ENCODE results near the gene ATP2C2.

Gene ATP2C2

DNA sequence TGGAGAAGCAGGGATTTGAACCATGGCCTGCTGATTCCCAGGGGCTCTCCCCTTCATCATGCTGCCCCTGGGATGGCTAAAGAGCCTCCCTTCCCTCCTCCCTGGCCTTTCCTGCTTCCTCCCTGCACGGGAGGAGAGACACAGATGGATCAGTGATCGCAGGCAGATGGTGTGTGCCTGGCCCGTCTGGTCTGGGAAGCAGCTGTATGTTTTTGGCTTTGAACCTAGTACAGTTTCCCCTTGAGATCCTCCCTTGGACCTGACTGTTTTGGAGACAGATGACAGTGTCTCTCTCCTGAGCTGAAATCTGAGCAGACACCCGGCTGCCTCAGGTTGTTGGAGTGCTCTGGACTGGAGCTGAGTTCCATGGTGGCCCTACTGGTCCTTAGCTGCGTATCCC is 29.0 kb upstream of the ATP2C2 start:
- TF ChIP-seq SIN3A (IDR thresholded peaks at IDR 0.05; ENCODE audit: borderline replicate concordance, insufficient read depth, low read length) (no peak), FOXP2 (optimal IDR thresholded peaks at IDR 0.05; ENCODE audit: borderline replicate concordance, extremely low read depth, extremely low read length, insufficient read depth) (no peak), REST (IDR thresholded peaks at IDR 0.05; ENCODE audit: insufficient read depth in 1 of 2, low read depth in 2 of 2, low read length in 2 of 2) (no peak), POLR2AphosphoS5 (IDR thresholded peaks at IDR 0.05; ENCODE audit: low read depth, low read length) (no peak), TAF1 (IDR thresholded peaks at IDR 0.05; ENCODE audit: borderline replicate concordance, insufficient read depth, low read length) (no peak)

DNA sequence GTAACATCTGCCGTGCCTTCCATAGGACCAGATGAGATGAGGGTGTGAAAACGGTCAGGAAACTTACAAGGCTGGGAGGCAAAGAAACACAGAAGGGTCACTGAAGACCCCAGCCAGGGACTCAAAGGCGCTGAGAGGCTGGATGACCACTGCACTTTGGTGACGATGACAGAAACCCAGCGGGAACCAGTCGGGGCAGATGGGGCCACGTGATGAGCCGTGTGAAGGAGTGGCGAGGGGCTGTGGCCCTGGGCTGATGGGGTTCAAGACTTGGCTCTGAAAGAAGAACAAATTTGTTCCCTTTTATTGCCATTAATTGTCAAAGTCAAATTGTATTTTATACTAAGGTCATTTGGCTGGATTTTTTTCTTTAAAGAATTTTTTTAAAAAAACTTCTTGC is 28.6 kb upstream of the ATP2C2 start:
- TF ChIP-seq TAF1 (IDR thresholded peaks at IDR 0.05; ENCODE audit: borderline replicate concordance, insufficient read depth, low read length), result no peak
- no peak for TF ChIP-seq FOXP2 (optimal IDR thresholded peaks at IDR 0.05; ENCODE audit: borderline replicate concordance, extremely low read depth, extremely low read length, insufficient read depth)
- TF ChIP-seq SIN3A (IDR thresholded peaks at IDR 0.05; ENCODE audit: borderline replicate concordance, insufficient read depth, low read length), result no peak
- no peak for TF ChIP-seq REST (IDR thresholded peaks at IDR 0.05; ENCODE audit: insufficient read depth in 1 of 2, low read depth in 2 of 2, low read length in 2 of 2)
- TF ChIP-seq POLR2AphosphoS5 (IDR thresholded peaks at IDR 0.05; ENCODE audit: low read depth, low read length), result no peak

GRCh38 chr16:84340325-84341040 is 27.9 kb upstream of the ATP2C2 start:
- no peak for TF ChIP-seq SIN3A (IDR thresholded peaks at IDR 0.05; ENCODE audit: borderline replicate concordance, insufficient read depth, low read length)
- TF ChIP-seq TAF1 (IDR thresholded peaks at IDR 0.05; ENCODE audit: borderline replicate concordance, insufficient read depth, low read length), result no peak
- TF ChIP-seq REST (IDR thresholded peaks at IDR 0.05; ENCODE audit: insufficient read depth in 1 of 2, low read depth in 2 of 2, low read length in 2 of 2), result no peak
- no peak for TF ChIP-seq FOXP2 (optimal IDR thresholded peaks at IDR 0.05; ENCODE audit: borderline replicate concordance, extremely low read depth, extremely low read length, insufficient read depth)

- TF ChIP-seq REST (IDR thresholded peaks at IDR 0.05; ENCODE audit: insufficient read depth in 1 of 2, low read depth in 2 of 2, low read length in 2 of 2), result no peak
- no peak for TF ChIP-seq SIN3A (IDR thresholded peaks at IDR 0.05; ENCODE audit: borderline replicate concordance, insufficient read depth, low read length)
- TF ChIP-seq POLR2AphosphoS5 (IDR thresholded peaks at IDR 0.05; ENCODE audit: low read depth, low read length), result no peak
Measured at GRCh38 chr16:84341528-84342295, 26.6 kb upstream of the ATP2C2 start.

Data from PFSK-1 (cell line).